ENCODE measurements around the gene ACVR1B.
A peak's percentile ranks its signal among the peaks of the same experiment; 100 is the strongest.

ACVR1B gene

DNA sequence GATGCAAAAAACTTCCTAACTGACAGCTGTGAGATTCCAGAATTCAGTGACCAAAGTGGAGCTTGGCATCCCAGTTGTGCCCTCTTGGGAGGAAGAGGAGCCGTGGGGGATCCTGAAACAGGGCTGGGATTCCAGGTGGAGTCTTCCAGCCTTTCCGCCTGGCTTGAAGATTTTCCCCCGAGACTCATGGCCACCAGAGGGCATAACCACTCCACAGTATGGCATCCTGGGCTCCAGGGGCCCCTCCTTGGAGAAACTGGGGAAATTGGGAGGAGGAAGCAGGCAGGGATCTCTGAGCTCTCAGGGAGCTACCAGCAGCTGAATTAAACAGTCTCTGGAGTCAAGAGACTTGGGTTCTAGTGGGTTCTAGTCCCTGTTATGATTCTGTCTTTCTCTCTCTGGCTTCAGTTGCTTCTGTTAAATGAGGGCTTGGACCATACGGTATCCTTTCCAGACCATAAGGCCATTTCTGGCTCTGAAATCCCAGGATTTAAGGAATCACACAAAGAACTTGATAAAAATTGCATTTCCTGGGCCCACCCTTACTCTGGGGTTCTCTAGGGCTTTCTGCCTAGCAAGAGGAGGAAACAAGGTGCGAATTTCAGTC, 52.6 kb downstream of the ACVR1B start:
- Histone ChIP-seq H3K4me2 (ENCODE audit: insufficient read depth, low read length) (no peak overlapping the region), H4K20me1 (ENCODE audit: insufficient read depth, low read length) (peaks cover 17% of the 10 kb centered on the region), H3K4me1 (ENCODE audit: insufficient read depth, low read length) (peaks cover 29% of the 10 kb centered on the region), H3K27ac (ENCODE audit: low read length) (no peak overlapping the region), H2AFZ (ENCODE audit: low read depth, low read length) (no peak overlapping the region), H3K4me3 (ENCODE audit: low read depth in 1 of 2, low read length in 2 of 2) (no peak overlapping the region), H3K79me2 (ENCODE audit: insufficient read depth, low read length) (no peaks in the 10 kb centered on the region), H3K9ac (ENCODE audit: low read depth, low read length) (no peak overlapping the region), H3K36me3 (ENCODE audit: insufficient read depth, low read length) (no peaks in the 10 kb centered on the region; the same call in 1 of the 2 replicates), H3K27me3 (ENCODE audit: insufficient read depth, low read length, poor library complexity) (peaks cover 38% of the 10 kb centered on the region), H3K9me3 (ENCODE audit: insufficient read depth, low read length, severe bottlenecking) (no peaks in the 10 kb centered on the region)
- TF ChIP-seq, protein P1, sequence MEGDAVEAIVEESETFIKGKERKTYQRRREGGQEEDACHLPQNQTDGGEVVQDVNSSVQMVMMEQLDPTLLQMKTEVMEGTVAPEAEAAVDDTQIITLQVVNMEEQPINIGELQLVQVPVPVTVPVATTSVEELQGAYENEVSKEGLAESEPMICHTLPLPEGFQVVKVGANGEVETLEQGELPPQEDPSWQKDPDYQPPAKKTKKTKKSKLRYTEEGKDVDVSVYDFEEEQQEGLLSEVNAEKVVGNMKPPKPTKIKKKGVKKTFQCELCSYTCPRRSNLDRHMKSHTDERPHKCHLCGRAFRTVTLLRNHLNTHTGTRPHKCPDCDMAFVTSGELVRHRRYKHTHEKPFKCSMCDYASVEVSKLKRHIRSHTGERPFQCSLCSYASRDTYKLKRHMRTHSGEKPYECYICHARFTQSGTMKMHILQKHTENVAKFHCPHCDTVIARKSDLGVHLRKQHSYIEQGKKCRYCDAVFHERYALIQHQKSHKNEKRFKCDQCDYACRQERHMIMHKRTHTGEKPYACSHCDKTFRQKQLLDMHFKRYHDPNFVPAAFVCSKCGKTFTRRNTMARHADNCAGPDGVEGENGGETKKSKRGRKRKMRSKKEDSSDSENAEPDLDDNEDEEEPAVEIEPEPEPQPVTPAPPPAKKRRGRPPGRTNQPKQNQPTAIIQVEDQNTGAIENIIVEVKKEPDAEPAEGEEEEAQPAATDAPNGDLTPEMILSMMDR (IDR thresholded peaks at IDR 0.05; ENCODE audit: borderline replicate concordance, extremely low read depth, low read length, poor library complexity, severe bottlenecking) = peak; percentile 63
- TF ChIP-seq EZH2 (IDR thresholded peaks at IDR 0.05; ENCODE audit: borderline replicate concordance, low read depth, low read length, severe bottlenecking) = no peak
- ATAC-seq (ENCODE audit: insufficient read depth, low read depth) (no peak), DNase-seq (no peak)

DNA sequence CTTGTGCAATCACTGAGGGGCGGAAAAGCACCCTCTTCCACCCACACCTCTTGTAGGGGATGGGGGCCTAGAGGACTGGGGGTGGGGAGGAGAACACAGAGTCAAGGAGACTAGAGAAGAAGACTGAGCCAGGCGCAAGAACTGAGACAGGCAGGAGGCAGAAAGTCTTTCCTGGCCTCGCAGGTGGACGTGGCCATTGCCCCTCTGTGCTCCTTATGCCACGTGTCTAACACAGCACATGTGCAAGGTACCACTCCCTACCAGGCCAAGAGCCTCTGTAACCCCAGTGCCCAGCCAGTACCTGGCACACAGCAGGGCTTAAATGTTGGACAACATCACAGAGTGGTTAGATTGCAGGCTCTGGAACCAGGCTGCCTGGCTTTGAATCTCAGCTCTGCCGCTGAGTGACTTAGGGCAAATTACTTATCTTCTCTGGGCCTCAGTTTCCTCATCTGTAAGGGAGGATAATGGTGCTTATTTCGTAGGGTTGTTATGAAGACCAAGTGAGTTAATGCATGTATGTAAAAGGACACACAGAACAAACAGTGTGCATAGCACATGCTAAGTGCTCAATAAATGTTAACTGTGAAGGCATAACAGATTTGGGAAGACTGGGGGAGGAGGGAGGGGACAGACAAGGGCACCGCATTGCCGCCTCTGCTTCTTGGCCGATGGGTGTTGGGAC, 53.9 kb downstream of the ACVR1B start:
- Histone ChIP-seq H3K9ac (ENCODE audit: low read depth, low read length) (no peak overlapping the region), H3K4me2 (ENCODE audit: insufficient read depth, low read length) (no peak overlapping the region), H3K36me3 (ENCODE audit: insufficient read depth, low read length) (no peaks in the 10 kb centered on the region), H3K4me1 (ENCODE audit: insufficient read depth, low read length) (peaks cover 29% of the 10 kb centered on the region), H2AFZ (ENCODE audit: low read depth, low read length) (no peak overlapping the region), H3K27me3 (ENCODE audit: insufficient read depth, low read length, poor library complexity) (peaks cover 38% of the 10 kb centered on the region), H3K9me3 (ENCODE audit: insufficient read depth, low read length, severe bottlenecking) (no peaks in the 10 kb centered on the region), H3K79me2 (ENCODE audit: insufficient read depth, low read length) (no peaks in the 10 kb centered on the region), H3K4me3 (ENCODE audit: low read depth in 1 of 2, low read length in 2 of 2) (no peak overlapping the region), H4K20me1 (ENCODE audit: insufficient read depth, low read length) (peaks cover 17% of the 10 kb centered on the region), H3K27ac (ENCODE audit: low read length) (no peak overlapping the region)
- no peak for ATAC-seq (ENCODE audit: insufficient read depth, low read depth)
- TF ChIP-seq EZH2 (IDR thresholded peaks at IDR 0.05; ENCODE audit: borderline replicate concordance, low read depth, low read length, severe bottlenecking) = no peak
- TF ChIP-seq, protein P1 (IDR thresholded peaks at IDR 0.05; ENCODE audit: borderline replicate concordance, extremely low read depth, low read length, poor library complexity, severe bottlenecking) = no peak
- DNase-seq = no peak

DNA sequence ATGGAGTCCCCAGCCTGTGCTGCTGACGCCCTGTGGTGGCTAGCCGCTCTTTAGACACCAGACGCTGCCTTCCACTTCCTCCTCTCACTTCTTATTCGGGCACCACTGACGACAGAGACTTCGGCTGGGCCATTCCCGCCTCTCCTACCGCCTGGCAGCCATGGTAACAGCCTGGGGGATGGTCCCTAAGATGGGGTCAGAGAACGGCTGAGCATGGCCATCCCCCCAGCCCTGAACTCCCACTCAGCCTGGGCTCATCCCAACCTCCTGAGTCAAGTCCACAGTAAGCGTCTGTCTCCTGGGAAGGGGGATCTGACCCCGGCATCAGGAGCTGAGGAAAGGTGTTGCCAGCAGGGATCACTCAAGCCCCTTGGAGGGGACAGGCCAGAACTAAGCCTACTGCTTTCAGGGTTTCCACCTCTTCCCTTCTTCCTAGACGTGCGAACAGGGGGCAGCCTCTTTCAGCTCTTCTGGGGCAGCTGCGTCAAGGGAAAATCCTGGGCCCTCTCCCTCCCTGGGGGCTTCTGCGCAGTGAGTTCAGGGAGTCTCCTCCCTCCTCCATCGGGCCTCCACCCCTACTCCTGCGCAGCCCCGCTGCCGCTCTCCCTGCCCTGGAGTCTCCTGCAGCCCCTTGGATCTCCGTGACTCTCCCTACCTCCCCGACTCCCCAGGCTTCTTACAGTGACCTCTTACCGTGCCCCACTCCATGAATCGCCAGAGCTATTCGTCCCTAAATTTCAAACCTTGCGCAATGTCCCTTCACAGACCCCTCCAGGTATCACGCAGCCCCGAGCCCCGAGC, 54.6 kb downstream of the ACVR1B start:
- no peak overlapping the region for H2AFZ ChIP-seq (ENCODE audit: low read depth, low read length)
- DNase-seq = no peak
- H3K27me3 ChIP-seq (ENCODE audit: insufficient read depth, low read length, poor library complexity) = peaks cover 38% of the 10 kb centered on the region

More for the DNA sequence above, 54.6 kb downstream of the ACVR1B start:
- Histone ChIP-seq H3K4me1 (ENCODE audit: insufficient read depth, low read length) (peaks cover 29% of the 10 kb centered on the region), H3K4me2 (ENCODE audit: insufficient read depth, low read length) (peak overlapping the region; percentile 88), H3K9me3 (ENCODE audit: insufficient read depth, low read length, severe bottlenecking) (no peaks in the 10 kb centered on the region), H3K79me2 (ENCODE audit: insufficient read depth, low read length) (no peaks in the 10 kb centered on the region), H3K4me3 (ENCODE audit: low read depth in 1 of 2, low read length in 2 of 2) (peak overlapping the region in 1 of 2 experiments; percentile 56; a peak in 1 of 4 replicates), H3K9ac (ENCODE audit: low read depth, low read length) (no peak overlapping the region; the same call in 1 of the 2 replicates), H4K20me1 (ENCODE audit: insufficient read depth, low read length) (peaks cover 17% of the 10 kb centered on the region), H3K36me3 (ENCODE audit: insufficient read depth, low read length) (no peaks in the 10 kb centered on the region), H3K27ac (ENCODE audit: low read length) (no peak overlapping the region)
- TF ChIP-seq, protein P1 (IDR thresholded peaks at IDR 0.05; ENCODE audit: borderline replicate concordance, extremely low read depth, low read length, poor library complexity, severe bottlenecking) = no peak
- no peak for TF ChIP-seq EZH2 (IDR thresholded peaks at IDR 0.05; ENCODE audit: borderline replicate concordance, low read depth, low read length, severe bottlenecking)
- no peak for ATAC-seq (ENCODE audit: insufficient read depth, low read depth)

Measured in DND-41 (cell line).